B cell (primary cell): ENCODE results near the gene GPR25.

ENCODE experiments used
- CTCF ChIP-seq: fragments of 200-600 bp; IDR thresholded peaks from one replicate; pipeline ENCODE4 v1.8.0; 2022; ENCODE audit warnings: antibody characterized with exemption, mild to moderate bottlenecking
- EZH2 ChIP-seq: IDR thresholded peaks from 2 replicates; pipeline ENCODE4 v1.6.1; 2012; ENCODE audit warnings: borderline replicate concordance, low read depth, mild to moderate bottlenecking, moderate library complexity, low read length; ENCODE audit not compliant: insufficient read depth, poor library complexity, severe bottlenecking

GRCh38 chr1:200877839-200878551 lies 5.2 kb downstream of the GPR25 start:
- TF ChIP-seq EZH2 = no peak
- TF ChIP-seq CTCF = no peak
